ENCODE results near the gene FSTL1.

FSTL1 gene

GRCh38 chr3:120468635-120469295 is 18.0 kb upstream of the FSTL1 start:
- FAIRE-seq, result no peak
- DNase-seq (ENCODE audit: low spot score), result no peak

GRCh38 chr3:120462409-120462959 is 11.7 kb upstream of the FSTL1 start:
- FAIRE-seq (peak; percentile 23), DNase-seq (ENCODE audit: low spot score) (no peak)

- no peak for FAIRE-seq
- DNase-seq (ENCODE audit: low spot score), result no peak
Measured at GRCh38 chr3:120461416-120461815, 10.6 kb upstream of the FSTL1 start.

- FAIRE-seq (no peak), DNase-seq (ENCODE audit: low spot score) (no peak)
Measured at GRCh38 chr3:120460862-120461261, 10.1 kb upstream of the FSTL1 start.

- FAIRE-seq (no peak), DNase-seq (ENCODE audit: low spot score) (no peak)
Measured at GRCh38 chr3:120460181-120460790, 9.5 kb upstream of the FSTL1 start.

- FAIRE-seq, result peak; percentile 59
- DNase-seq (ENCODE audit: low spot score), result no peak
Measured at GRCh38 chr3:120459196-120459595, 8.4 kb upstream of the FSTL1 start.

GRCh38 chr3:120457827-120458226 is 7.0 kb upstream of the FSTL1 start:
- DNase-seq (ENCODE audit: low spot score), result no peak

GRCh38 chr3:120454076-120454689 is 3.4 kb upstream of the FSTL1 start:
- DNase-seq (ENCODE audit: low spot score) (no peak), FAIRE-seq (no peak)

More at GRCh38 chr3:120457827-120458226, 7.0 kb upstream of the FSTL1 start:
- no peak for FAIRE-seq

GRCh38 chr3:120452816-120453215 is 2.0 kb upstream of the FSTL1 start:
- FAIRE-seq, result no peak

GRCh38 chr3:120451806-120452205 is 1.0 kb upstream of the FSTL1 start:
- FAIRE-seq (no peak), DNase-seq (ENCODE audit: low spot score) (no peak)

More at GRCh38 chr3:120452816-120453215, 2.0 kb upstream of the FSTL1 start:
- no peak for DNase-seq (ENCODE audit: low spot score)

GRCh38 chr3:120451272-120451761 is 525 bp upstream of the FSTL1 start:
- DNase-seq (ENCODE audit: low spot score) (peak; percentile 38), FAIRE-seq (peak; percentile 82)

- DNase-seq (ENCODE audit: low spot score) (peak; percentile 73), FAIRE-seq (no peak)
Measured at GRCh38 chr3:120449701-120450599, 842 bp downstream of the FSTL1 start.

GRCh38 chr3:120449251-120449650 is 1.5 kb downstream of the FSTL1 start:
- no peak for FAIRE-seq

GRCh38 chr3:120448756-120449155 is 2.0 kb downstream of the FSTL1 start:
- FAIRE-seq (peak; percentile 53), DNase-seq (ENCODE audit: low spot score) (peak; percentile 58)

More at GRCh38 chr3:120449251-120449650, 1.5 kb downstream of the FSTL1 start:
- DNase-seq (ENCODE audit: low spot score), result no peak

GRCh38 chr3:120446891-120447668 is 3.7 kb downstream of the FSTL1 start:
- FAIRE-seq, result no peak
- no peak for DNase-seq (ENCODE audit: low spot score)

GRCh38 chr3:120445654-120446053 is 5.1 kb downstream of the FSTL1 start:
- no peak for DNase-seq (ENCODE audit: low spot score)
- FAIRE-seq, result no peak

- DNase-seq (ENCODE audit: low spot score), result no peak
- FAIRE-seq, result no peak
Measured at GRCh38 chr3:120443626-120444123, 7.1 kb downstream of the FSTL1 start.

- peak; percentile 25 for DNase-seq (ENCODE audit: low spot score)
- FAIRE-seq, result no peak
Measured at GRCh38 chr3:120442975-120443517, 7.7 kb downstream of the FSTL1 start.

- no peak for FAIRE-seq
Measured at GRCh38 chr3:120441776-120442175, 9.0 kb downstream of the FSTL1 start.

GRCh38 chr3:120440762-120441161 is 10.0 kb downstream of the FSTL1 start:
- FAIRE-seq (no peak), DNase-seq (ENCODE audit: low spot score) (no peak)

More at GRCh38 chr3:120441776-120442175, 9.0 kb downstream of the FSTL1 start:
- no peak for DNase-seq (ENCODE audit: low spot score)
